Endometrial microvascular endothelial cells (primary cell): ENCODE data around the gene VSIG10L. TPM values are rescaled to one million over a fixed set of nuclear protein-coding genes. Genes with fewer than 3 reads are reported as not detected.

Experiments used
- in situ Hi-C: cut with HindIII; loops from 2 replicates; pipeline ENCODE4 v1.10.0; 2017; ENCODE audit warnings: low sequenced_read_pairs, low pct_unique_long_range_greater_than_20kb; ENCODE audit errors: inconsistent ontology term
- total RNA-seq: library from RNA; depleted of rRNA; stranded (reverse); fragments of >200 nt; gene quantifications from one replicate; pipeline ENCODE4 v1.2.3, GENCODE V29; 2015; ENCODE audit errors: inconsistent ontology term

The VSIG10L gene
- total RNA-seq, 1 donor from 2014 or later = not detected

GRCh38 chr19:51324167-51324481, 17.8 kb downstream of the VSIG10L start:
- in situ Hi-C loops = no loop called here

DNA sequence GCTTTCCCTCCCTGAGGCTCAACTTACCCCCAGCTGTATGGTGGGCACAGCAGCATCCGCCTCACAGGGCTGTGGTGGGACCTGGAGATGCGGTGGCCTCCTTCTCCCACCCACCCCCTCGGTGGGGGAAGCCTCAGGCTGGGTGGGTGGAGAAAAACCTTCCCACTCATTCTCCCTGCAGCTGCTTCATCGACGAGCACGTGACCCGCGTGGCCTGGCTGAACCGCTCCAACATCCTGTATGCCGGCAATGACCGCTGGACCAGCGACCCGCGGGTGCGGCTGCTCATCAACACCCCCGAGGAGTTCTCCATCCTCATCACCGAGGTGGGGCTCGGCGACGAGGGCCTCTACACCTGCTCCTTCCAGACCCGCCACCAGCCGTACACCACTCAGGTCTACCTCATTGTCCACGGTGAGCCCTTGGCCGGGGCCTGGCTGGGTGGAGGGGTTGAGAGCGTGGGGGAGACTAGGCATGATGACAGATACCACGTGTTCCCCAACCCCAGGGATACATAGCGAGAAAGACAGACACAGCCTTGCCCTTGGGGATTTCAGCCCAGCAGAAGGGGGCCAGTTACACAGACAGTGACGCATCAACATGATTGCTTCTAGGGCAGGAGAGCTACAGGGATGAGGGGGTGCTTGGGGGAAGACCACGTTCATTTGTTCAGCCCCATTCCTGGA, 18.3 kb downstream of the VSIG10L start:
- in situ Hi-C loops = no loop called here

DNA sequence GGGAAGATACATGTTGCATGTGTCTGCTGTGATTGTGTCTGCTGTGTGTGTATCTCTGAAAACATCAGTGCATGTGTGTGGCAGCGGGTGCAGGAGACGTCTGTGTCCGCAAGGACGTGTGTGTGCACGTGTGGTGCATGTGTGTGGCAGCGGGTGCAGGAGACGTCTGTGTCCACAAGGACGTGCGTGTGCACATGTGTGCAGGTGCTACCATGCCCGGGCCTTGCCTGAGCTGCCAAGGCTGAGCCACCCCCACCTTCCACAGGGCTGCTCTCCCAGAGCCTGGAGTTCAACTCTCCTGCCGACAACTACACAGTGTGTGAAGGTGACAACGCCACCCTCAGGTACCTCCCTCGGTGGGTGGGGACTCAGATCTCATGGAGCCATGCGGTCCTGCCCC, 20.1 kb downstream of the VSIG10L start:
- in situ Hi-C loops = no loop called here

GRCh38 chr19:51320280-51320657, 21.7 kb downstream of the VSIG10L start:
- in situ Hi-C loops = no loop called here

- in situ Hi-C loops = no loop called here
Measured at GRCh38 chr19:51319649-51320279, 22.2 kb downstream of the VSIG10L start.

- in situ Hi-C loops = no loop called here
Measured at GRCh38 chr19:51318687-51319648, 23.0 kb downstream of the VSIG10L start.

- in situ Hi-C loops = no loop called here
Measured at GRCh38 chr19:51317968-51318367, 24.0 kb downstream of the VSIG10L start.

DNA sequence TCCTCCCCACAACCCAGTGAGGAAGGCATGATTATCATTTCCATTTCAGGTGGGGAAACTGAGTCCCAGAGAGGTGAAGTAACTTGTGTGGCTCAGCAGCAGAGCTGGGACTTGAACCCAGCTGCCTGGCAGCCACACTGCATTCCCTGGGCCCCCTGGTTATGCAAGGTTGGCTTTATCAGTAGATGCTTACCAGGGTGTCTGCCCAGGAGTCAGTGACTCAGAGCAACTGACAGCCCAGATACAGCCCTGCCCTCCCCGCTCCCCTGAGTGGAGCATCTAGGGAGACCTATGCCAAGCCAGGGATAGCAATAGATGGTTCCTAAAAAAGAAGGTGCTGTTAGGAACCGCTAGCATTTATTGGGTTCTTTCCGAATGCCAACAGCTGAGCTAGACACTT, 24.6 kb downstream of the VSIG10L start:
- in situ Hi-C loops = no loop called here

DNA sequence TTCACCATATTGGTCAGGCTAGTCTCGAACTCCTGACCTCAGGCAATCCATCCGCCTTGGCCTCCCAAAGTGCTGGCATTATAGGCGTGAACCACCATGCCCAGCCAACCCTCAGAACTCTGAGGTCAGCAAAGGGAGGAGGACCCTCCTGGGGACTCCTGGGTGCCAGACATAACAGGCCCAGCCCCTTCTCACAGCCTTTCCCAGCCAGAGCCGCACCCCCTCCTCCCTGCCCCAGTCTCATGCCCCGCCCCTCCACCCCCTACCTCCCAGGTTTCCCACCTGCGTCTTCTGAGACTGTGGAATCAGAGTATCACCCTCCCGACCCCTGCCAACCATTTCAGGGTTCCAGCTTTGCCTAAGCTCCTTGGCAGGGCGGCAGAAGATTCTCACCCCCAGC, 25.3 kb downstream of the VSIG10L start:
- in situ Hi-C loops = no loop called here

DNA sequence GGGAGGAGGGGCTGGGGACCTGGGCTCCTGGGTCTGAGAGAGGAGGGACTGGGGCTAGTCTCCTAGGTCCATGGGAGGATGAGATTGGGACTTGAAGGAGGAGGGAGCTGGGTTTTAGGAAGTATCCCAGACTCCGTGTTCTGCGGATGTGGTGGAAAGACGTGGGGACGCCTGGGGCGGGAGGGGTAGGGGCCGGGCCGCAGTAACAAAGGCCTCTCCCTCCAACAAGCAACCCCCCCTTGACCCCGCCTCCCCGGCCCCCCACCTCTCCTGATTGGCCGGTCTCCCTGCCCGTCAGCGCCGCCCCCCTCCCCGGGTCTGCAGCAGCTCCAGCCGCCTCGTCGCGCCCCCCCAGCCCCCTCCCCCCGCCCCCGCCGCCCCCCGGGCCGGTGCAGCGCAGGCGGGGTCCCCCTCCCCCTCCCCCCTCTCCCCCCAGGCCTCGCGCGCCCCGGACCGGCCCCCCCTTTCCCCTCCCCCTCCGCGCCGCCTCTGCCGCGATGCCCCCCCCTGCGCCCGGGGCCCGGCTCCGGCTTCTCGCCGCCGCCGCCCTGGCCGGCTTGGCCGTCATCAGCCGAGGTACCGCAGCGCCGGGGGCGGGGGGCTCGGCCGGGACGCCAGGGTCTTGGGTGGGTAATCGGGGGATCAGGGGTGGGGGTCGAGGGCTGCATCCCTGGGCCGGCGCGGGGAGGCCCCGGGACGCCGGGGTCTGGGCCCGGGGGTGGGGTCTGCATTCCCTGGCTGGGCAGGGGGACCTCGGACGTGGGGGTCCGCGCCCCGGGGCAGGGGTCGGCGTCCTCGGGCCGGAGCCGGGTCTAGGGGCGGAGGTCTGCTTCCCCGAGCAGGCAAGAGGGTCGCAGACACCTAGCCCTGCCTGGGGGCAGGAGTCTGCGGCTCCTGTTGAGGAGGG, 30.3 kb downstream of the VSIG10L start, which contains the start of gene IGLON5:
IGLON5 (plus strand) TSS at position 294 of the 907 bp plus-strand sequence; CDS start at position 498, 204 bp downstream.
- in situ Hi-C loops = no loop called here

GRCh38 chr19:51305479-51305878, 36.5 kb downstream of the VSIG10L start:
- in situ Hi-C loops = no loop called here

DNA sequence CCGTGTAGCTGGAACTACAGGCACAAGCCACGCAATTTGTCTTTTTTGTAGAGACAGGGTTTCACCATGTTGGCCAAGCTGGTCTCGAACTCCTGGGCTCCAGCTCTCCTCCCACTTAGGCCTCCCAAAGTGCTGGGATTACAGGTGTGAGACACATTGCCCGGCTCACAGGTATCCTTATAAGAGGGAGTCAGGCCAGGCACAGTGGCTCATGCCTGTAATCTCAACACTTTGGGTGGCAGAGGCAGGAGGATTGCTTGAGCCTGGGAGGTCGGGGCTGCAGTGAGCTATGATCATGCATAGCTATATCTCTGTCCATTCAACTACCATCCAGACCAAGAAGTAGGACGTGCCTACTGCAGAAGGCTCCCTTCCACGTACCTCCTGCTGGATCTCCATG, 40.7 kb downstream of the VSIG10L start:
- in situ Hi-C loops = no loop called here

GRCh38 chr19:51297406-51297805, 44.5 kb downstream of the VSIG10L start:
- in situ Hi-C loops = no loop called here

DNA sequence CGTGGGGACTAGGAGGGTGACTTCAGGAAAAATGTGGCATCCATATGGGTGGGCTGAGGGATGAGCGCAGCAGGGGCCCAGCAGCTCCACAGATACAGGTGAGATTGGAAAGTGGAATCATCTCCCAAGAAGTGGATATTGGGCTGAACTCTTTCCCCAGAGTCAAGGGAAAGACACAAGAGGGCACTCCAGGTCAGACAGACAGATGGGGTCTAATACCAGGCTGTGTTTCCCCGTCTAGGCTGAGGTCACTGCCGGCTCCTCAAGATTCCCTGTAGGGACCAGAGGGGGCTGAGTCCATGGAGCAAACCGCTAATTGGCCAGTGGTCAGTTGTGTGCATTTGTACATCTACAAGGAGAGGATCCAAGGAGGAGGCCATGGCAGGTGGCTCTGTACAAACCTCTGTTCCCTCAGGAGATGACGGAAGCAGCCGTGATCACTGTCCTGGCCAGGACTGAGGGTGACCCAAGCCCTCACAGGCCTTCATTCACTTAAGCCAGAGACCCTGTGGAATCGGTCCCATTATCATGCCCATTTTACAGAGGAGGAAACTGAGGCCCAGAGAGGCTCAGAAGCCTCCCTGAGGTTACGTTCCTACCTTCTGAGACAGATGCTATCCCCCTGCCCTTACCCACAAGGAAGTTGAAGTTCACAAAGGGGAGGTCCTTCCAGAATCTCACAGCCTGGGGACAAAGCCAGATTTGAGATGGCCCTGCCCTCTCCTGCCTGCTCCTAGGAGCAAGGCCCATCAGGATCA, 45.4 kb downstream of the VSIG10L start:
- in situ Hi-C loops = no loop called here

GRCh38 chr19:51295382-51296126, 46.4 kb downstream of the VSIG10L start:
- in situ Hi-C loops = no loop called here

GRCh38 chr19:51294977-51295375, 47.0 kb downstream of the VSIG10L start:
- in situ Hi-C loops = no loop called here

- in situ Hi-C loops = no loop called here
Measured at GRCh38 chr19:51294211-51294976, 47.5 kb downstream of the VSIG10L start.
